ENCODE data around the gene GALR3.

- TF ChIP-seq EZH2 (IDR thresholded peaks at IDR 0.05; ENCODE audit: insufficient read depth, poor library complexity, severe bottlenecking) (no peak), EZH2phosphoT487 (IDR thresholded peaks at IDR 0.05; ENCODE audit: insufficient read depth, low read depth) (no peak)
Measured at GRCh38 chr22:37803639-37804351, 19.4 kb upstream of the GALR3 start.

Data from GM23248 (cell line).